Prostate gland (tissue), 2 donors: ENCODE data around the gene CHI3L2.

Source experiments
- CTCF ChIP-seq, 4 experiments: fragments of 200-600 bp in 2 of 4; fragments of 450-650 bp in 2 of 4; sonication (generic) in 2 of 4; IDR thresholded peaks; 1 replicate in 3 of 4; 2 replicates in 1 of 4; pipeline ENCODE4 v1.5.1; 2016 to 2019; ENCODE audit warnings: antibody characterized with exemption in 4 of 4, mild to moderate bottlenecking in 2 of 4, moderate library complexity in 2 of 4
- POLR2A ChIP-seq: fragments of 450-650 bp; IDR thresholded peaks from one replicate; pipeline ENCODE4 v1.6.1; 2016; ENCODE audit warnings: antibody characterized with exemption, mild to moderate bottlenecking

GRCh38 chr1:111202707-111203623, 24.5 kb upstream of the CHI3L2 start:
- TF ChIP-seq CTCF (IDR thresholded peaks at IDR 0.05) = no peak
- no peak for TF ChIP-seq POLR2A
